WTC11 (cell line): Measurements from ENCODE around the gene EHBP1. TPM values are rescaled to one million over a fixed set of nuclear protein-coding genes. Genes with fewer than 3 reads are reported as not detected.

Source experiments
- ATAC-seq: fragments of 200-7000 bp; cut with Tn5 transposase; 2 replicates; pipeline ENCODE4 v1.10.0; 2021; ENCODE audit warnings: mild to moderate bottlenecking, moderate library complexity
- CTCF ChIA-PET: fragments of 300-600 bp; sonication (Branson Sonifier 250); formaldehyde crosslinking; loops from one replicate; lab custom pipeline; 2021; ENCODE audit warnings: antibody characterized with exemption; lab: Charles Lee
- POLR2A ChIA-PET: fragments of 350-600 bp; sonication (Branson Sonifier 250); formaldehyde crosslinking; loops from one replicate; lab custom pipeline; 2021; ENCODE audit warnings: antibody characterized with exemption; lab: Charles Lee
- DNase-seq: peaks from one replicate; pipeline ENCODE4 v3.0.0; 2021; ENCODE audit warnings: low spot score
- H3K27ac Mint-ChIP-seq: 2 replicates; pipeline ENCODE4 v1.8.0; 2021; ENCODE audit warnings: mixed read lengths
- H3K27me3 Mint-ChIP-seq: 2 replicates; pipeline ENCODE4 v1.8.0; 2021; ENCODE audit warnings: low read depth, mild to moderate bottlenecking, moderate library complexity, mixed read lengths
- H3K36me3 Mint-ChIP-seq: 2 replicates; pipeline ENCODE4 v1.8.0; 2021; ENCODE audit warnings: mixed read lengths
- H3K4me1 Mint-ChIP-seq: 2 replicates; pipeline ENCODE4 v1.8.0; 2022; ENCODE audit warnings: mixed read lengths
- H3K4me3 Mint-ChIP-seq: 2 replicates; pipeline ENCODE4 v1.8.0; 2021; ENCODE audit warnings: mild to moderate bottlenecking, moderate library complexity, mixed read lengths
- H3K9me3 Mint-ChIP-seq: 2 replicates; pipeline ENCODE4 v1.8.0; 2021; ENCODE audit warnings: mixed read lengths
- AFF4 ChIP-seq: sonication (generic); formaldehyde crosslinking; IDR thresholded peaks from 2 replicates; pipeline ENCODE4 v1.8.1; 2023; ENCODE audit warnings: mild to moderate bottlenecking, missing genetic modification reagents, borderline replicate concordance
- ARID4B ChIP-seq: sonication (generic); formaldehyde crosslinking; IDR thresholded peaks from 2 replicates; pipeline ENCODE4 v1.8.0; 2023; ENCODE audit warnings: missing genetic modification reagents, mild to moderate bottlenecking, borderline replicate concordance
- ETV6 ChIP-seq: sonication (generic); formaldehyde crosslinking; IDR thresholded peaks from 2 replicates; pipeline ENCODE4 v1.8.1; 2022; ENCODE audit warnings: mild to moderate bottlenecking, missing genetic modification reagents
- GTF2I ChIP-seq: fragments of 250-450 bp; sonication (Bioruptor Pico); conservative IDR thresholded peaks from 2 replicates; pipeline ENCODE4 v1.4.0; 2021; ENCODE audit warnings: mild to moderate bottlenecking
- IRF2 ChIP-seq: sonication (generic); formaldehyde crosslinking; IDR thresholded peaks from 2 replicates; pipeline ENCODE4 v1.8.0; 2022; ENCODE audit warnings: low read depth, missing genetic modification reagents, borderline replicate concordance
- MAX ChIP-seq: sonication (generic); formaldehyde crosslinking; IDR thresholded peaks from 2 replicates; pipeline ENCODE4 v1.8.0; 2022; ENCODE audit warnings: mild to moderate bottlenecking, missing genetic modification reagents
- NFE2L1 ChIP-seq: sonication (generic); formaldehyde crosslinking; IDR thresholded peaks from 2 replicates; pipeline ENCODE4 v1.8.1; 2023; ENCODE audit warnings: missing genetic modification reagents
- NR3C1 ChIP-seq: sonication (generic); formaldehyde crosslinking; conservative IDR thresholded peaks from 2 replicates; pipeline ENCODE4 v1.8.1; 2023; ENCODE audit warnings: low read depth, mild to moderate bottlenecking, missing genetic modification reagents
- RORB ChIP-seq: fragments of 250-450 bp; sonication (Bioruptor Pico); IDR thresholded peaks from 2 replicates; pipeline ENCODE4 v1.9.0; 2021; ENCODE audit warnings: mild to moderate bottlenecking
- ZMAT4 ChIP-seq: fragments of 250-450 bp; sonication (Bioruptor Pico); IDR thresholded peaks from 2 replicates; pipeline ENCODE4 v1.9.0; 2021; ENCODE audit warnings: mild to moderate bottlenecking
- ZNF219 ChIP-seq: sonication (generic); formaldehyde crosslinking; IDR thresholded peaks from 2 replicates; pipeline ENCODE4 v1.8.0; 2023; ENCODE audit warnings: missing genetic modification reagents, mild to moderate bottlenecking, borderline replicate concordance
- ZNF416 ChIP-seq: fragments of 250-450 bp; sonication (Bioruptor Pico); IDR thresholded peaks from 2 replicates; pipeline ENCODE4 v1.9.0; 2021; ENCODE audit warnings: mild to moderate bottlenecking, inconsistent platforms
- ZNF671 ChIP-seq: fragments of 250-450 bp; sonication (Bioruptor Pico); IDR thresholded peaks from 2 replicates; pipeline ENCODE4 v1.8.0; 2021; ENCODE audit warnings: mild to moderate bottlenecking
- total RNA-seq: library from RNA; stranded (reverse); gene quantifications from 3 replicates; pipeline ENCODE4 v1.2.3, GENCODE V29; 2021
- TF ChIP-seq, protein P1 (sequence below): sonication (generic); formaldehyde crosslinking; conservative IDR thresholded peaks from 2 replicates; pipeline ENCODE4 v1.8.1; 2022; ENCODE audit warnings: mild to moderate bottlenecking, missing genetic modification reagents
- TF ChIP-seq, protein P2 (sequence below): sonication (generic); formaldehyde crosslinking; IDR thresholded peaks from 2 replicates; pipeline ENCODE4 v1.8.0; 2023; ENCODE audit warnings: missing genetic modification reagents

EHBP1 gene
- total RNA-seq, 1 experiment from 2014 or later: 36.4 TPM

DNA sequence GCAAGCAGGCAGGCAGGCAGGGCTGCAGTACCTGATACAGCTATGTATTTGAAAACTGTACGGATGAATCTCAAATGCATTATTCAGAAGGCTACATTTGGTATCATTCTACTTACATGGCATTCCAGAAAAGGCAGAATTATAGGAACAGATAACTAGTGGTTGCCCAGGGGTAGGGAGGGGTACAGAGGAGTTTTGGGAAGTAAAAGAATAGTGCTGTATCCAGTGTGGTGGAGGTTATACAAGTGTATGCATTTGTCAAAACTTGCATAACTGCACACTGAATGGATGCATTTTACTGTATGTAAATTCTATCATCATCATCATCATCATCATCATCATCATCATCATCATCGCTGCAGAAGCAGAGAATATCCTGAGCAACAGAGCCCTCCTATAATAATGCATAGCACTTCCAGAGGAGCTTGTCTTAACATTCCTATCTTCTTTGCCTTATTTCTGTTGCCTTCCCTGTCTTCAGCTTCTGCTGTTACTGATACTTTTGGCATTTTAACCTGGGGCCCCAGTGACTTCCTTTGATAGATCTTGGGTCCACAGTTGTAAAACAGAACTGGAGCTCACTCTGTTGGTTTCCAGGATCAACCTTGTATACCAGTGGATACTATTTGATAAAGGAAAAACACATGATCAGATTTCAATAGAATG is 189.6 kb downstream of the EHBP1 start (continued):
- TF ChIP-seq NFE2L1 (CRISPR knock-in tag): no peak
- no peak for TF ChIP-seq ZNF219 (CRISPR knock-in tag)
- TF ChIP-seq IRF2 (CRISPR knock-in tag): no peak
- TF ChIP-seq ZNF416: no peak

DNA sequence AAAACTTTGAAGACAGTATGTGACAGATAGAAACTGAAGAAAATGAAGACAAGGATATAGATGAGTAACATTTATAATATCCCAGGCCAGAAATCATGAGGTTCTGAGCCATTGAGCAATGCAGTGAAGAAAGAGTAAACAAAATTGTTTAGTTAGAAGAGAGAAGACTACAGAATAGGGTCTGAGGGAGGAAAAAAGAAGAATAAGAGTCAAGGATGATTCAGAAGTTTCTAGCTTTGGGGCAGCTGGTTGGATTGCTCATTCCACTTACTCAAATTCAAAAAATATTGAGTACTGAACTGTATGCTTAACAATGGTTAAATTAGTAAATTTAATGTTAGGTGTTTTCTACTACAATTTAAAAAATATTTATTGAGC is 190.1 kb downstream of the EHBP1 start:
- Mint-ChIP-seq H3K4me1 (no peaks in the 10 kb centered on the region), H3K9me3 (no peaks in the 10 kb centered on the region), H3K27me3 (no peaks in the 10 kb centered on the region), H3K4me3 (no peak overlapping the region), H3K36me3 (no peaks in the 10 kb centered on the region)
- ChIA-PET POLR2A (no interaction called here), CTCF (no interaction called here)
- ATAC-seq: no peak
- DNase-seq: no peak
- TF ChIP-seq ARID4B: no peak
- TF ChIP-seq ETV6 (CRISPR knock-in tag): no peak
- TF ChIP-seq NR3C1: no peak
- no peak for TF ChIP-seq ZMAT4
- no peak for TF ChIP-seq ZNF671 (CRISPR knock-in tag)
- TF ChIP-seq, protein P1, sequence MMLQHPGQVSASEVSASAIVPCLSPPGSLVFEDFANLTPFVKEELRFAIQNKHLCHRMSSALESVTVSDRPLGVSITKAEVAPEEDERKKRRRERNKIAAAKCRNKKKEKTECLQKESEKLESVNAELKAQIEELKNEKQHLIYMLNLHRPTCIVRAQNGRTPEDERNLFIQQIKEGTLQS: no peak
- no peak for TF ChIP-seq ZNF416
- no peak for TF ChIP-seq GTF2I (CRISPR knock-in tag)
- TF ChIP-seq AFF4: no peak
- TF ChIP-seq, protein P2, sequence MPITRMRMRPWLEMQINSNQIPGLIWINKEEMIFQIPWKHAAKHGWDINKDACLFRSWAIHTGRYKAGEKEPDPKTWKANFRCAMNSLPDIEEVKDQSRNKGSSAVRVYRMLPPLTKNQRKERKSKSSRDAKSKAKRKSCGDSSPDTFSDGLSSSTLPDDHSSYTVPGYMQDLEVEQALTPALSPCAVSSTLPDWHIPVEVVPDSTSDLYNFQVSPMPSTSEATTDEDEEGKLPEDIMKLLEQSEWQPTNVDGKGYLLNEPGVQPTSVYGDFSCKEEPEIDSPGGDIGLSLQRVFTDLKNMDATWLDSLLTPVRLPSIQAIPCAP (CRISPR knock-in tag): no peak
- TF ChIP-seq MAX (CRISPR knock-in tag): no peak
- TF ChIP-seq RORB (CRISPR knock-in tag): no peak
- TF ChIP-seq, all 79 proteins: peak for 0
- no peak overlapping the region for H3K27ac Mint-ChIP-seq
